Activated T-helper 1 cell treated with anti-CD3 and anti-CD28 coated beads, Interleukin-2, amount 50 U/mL, for 16 hours (primary cell): ENCODE results near the gene KIAA0825.

Experiments
- DNase-seq, 2 donors: peaks; one replicate each; pipeline ENCODE4 v3.0.0-alpha.2; 2020; ENCODE audit warnings: low read depth in 1 of 2, low spot score in 1 of 2

KIAA0825 gene

DNA sequence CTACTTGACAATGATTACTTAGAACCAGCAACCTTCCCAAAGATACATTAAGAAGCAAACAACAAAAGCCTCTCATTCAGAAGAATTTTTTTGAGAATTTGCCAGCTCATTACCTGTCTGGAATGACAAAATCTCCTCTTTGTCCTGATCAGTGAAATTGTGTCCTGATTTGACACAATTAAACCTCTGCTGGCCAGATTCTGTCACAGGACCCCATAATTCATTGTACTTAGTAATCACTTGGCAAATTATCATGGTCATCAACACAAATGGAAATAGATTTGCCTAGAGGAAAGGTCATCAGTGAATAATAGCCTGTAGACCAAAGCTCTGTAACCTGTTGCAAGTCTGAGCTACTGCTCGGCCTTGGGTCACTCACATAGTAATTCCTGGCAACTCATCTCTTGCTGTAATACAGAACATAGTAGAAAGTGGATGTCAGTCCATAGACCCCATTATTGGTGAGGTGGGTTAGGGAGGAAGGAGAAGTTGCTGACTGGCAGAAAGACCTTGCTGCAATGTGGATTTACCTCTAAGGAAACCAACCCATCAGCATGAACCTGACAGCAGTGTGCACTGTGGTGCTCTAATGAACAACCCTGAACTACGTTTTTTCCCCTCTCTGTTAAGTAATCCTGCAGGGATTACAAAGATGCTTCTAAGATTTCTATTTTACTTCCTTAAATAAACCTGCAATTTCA lies 370.1 kb downstream of the KIAA0825 start:
- no peak for DNase-seq

DNA sequence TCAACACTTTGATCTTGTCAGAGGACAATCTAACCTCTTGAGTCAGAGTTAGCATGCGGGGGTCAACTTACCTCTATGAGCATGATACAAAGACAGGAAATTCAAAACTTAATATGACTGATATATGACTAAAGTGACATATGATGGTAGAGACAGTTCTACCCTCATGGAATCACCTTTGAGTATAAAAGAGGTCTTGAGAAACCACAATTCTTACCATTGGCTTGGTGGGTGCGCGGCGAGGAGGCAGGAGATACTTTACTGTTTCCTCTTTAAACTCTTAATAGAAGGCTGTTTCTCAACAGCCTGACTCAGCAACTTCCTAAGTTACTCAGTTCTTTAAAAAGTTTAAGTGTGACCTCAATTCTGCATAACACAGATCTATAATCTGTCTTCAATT lies 372.8 kb downstream of the KIAA0825 start:
- no peak for DNase-seq

DNA sequence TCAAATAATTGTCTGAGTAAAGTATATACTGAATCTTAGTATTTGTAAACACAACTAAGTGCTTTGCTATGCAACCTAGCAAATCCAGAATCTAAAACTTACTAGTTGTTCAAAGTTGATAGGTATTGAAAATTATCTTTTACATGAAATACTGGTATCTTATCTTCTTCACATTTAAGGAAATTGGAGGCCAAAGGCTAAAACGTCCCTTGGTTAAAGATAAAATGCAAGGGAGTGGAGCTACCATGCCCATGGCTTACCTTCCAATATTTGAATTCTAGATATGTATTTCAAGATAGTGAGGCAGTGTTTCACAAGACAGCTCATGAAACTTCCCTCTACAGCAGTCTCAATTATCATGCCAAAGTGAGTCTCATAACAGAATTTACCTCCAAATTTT lies 373.5 kb downstream of the KIAA0825 start:
- no peak for DNase-seq

DNA sequence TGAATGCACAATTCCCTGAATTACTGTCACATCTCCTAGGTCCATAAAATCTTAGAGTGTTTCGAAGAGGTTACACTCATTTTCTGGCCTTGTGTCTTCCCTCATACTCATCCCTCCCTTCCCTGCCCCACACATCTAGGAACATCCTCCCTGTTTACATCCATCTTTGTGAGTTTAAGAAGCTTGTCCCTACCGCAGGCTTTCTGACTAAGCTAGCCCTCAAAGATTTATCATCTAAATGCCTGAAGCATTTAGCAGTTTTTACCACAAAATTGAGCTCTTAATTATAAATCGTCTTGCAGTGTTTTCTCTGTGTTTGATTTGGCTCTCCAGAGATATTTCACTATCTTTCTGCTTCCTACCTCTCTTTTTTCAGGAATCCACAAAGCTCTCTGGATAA lies 374.8 kb downstream of the KIAA0825 start:
- DNase-seq, result no peak

DNA sequence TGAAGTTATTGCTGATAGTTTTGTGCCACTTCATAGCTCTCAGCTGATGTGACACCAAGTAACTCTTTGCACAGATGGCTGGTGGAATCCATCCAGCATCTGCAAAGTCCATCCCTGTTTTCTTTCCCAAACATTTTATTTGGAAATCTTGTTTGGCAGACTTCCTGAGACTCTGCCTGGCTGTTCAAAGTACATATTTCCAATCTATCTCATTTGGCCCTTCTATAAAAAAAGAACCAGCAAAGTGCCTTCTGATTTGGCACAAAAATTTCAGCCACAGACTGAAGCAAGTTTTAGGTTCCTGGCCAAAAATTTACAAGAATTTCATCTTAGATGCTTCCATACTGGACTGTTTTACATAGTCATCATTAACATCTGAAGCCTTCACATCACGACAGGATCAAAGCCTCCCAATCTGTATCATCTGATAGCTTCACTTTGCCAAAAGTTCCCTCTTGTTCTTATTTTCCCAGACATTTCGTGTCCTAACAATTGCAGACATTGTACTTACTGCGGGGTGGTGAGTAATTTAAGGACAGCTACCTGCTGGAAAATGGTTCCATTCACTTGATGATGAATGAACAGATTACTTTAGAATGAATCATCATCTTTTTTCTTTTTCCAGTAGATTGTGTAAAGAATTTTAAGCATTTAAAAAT lies 377.3 kb downstream of the KIAA0825 start:
- DNase-seq, result no peak

DNA sequence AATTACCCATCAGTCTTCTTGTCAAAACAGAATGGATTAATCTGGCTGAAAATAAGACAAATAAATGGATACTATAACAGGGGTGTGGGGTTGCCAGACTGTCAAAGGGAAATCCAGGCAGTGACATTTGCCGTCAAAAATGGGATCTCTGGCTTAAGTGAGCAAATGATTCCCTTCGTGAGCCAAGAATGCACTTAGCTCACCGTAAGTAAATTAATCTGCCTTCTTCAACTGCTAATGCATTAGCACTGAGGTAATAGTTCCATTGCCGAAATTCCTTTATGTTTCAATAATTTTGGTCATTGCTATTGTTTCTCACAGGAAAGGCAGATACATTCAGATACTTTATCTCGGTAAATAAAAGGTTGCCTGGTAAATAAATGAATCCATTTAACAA lies 377.8 kb downstream of the KIAA0825 start:
- no peak for DNase-seq

DNA sequence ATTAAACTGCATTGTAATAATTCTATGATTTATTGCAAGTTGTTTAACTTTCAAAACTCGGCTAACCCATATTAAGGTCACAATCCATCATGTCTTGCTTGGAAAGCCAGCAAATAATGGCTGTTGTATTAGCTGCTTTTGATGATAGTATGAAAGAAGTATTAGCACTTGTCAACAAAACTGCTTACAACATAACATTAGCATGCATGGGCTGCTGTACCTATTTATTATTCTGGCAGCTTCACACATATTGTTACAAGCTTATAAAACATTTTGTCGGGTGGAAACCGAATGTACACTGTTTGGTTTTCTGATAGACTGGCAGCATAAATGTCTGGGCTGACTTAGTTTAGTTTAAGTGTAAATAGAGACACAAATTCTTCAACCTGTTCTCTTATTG lies 378.3 kb downstream of the KIAA0825 start:
- DNase-seq, result no peak

DNA sequence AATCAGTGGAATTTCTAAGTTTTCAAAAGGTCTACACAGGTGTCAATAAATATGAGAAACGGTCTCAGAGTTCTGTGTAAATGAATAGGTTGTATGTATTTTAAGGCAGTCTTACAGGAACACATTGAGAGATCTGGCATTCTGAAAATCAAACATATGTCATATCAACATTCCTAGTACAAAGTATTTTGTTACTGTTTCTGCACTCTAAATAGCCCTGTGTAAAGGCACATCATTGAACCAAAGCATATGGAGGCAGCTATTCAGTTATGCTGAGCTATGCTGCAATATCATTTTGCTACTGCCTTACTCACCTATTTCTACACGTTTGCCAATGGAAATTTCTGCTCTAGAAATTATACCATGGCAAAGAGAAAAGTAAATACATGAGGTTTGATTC lies 379.1 kb downstream of the KIAA0825 start:
- DNase-seq, result no peak

DNA sequence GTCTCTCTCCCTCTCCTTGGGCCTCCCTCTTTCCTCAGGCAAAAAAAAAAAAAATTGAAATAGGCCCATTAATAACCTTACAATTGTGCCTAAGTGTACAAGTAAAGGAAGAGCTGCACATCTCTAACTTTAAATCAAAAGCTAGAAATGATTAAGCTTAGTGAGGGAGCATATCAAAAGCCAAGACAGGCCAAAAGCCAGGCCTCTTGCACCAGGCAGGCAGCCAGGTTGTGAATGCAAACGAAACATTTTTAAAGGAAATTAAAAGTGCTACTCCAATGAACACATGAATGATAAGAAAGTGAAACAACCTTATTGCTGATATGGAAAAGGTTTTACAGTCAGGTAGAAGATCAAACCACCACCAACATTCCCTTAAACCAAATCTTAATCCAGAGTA lies 383.4 kb downstream of the KIAA0825 start:
- DNase-seq, result no peak

DNA sequence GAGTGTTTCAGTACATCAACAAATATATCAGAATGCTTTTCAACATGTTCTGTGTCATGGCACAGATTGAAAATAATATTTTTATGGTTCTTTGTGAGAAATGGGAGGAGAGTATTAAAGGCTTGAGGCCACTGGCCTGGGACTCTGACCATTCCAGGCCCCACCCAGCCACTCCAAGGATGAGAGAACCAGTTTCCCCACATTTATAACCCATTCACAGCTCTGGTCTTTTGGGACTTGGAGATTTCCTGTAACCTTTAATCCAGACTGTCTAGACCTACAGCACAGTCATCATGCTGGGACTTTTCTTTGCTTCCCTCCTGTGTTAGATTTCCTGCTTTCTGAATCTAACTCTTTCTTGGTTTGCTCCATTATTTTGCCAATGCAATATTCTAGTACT lies 389.6 kb downstream of the KIAA0825 start:
- DNase-seq, result no peak

DNA sequence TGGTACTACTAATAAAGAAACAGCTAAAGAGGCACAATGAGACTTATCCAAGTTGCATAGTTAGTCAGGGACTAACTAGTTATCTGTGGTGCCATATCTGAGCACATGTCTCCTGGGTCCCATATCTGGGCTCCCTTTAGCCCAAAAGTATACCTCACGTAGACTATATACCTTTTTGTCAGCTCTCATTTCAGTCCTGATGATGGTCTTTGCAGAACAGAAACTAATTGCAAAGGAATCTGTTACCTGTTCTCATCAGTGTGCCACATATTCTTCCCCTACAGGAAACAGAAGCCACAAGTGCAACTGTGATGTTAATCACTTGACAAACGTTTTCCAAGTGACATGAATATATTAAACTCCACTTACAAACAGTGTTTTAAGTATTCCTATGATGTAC lies 395.2 kb downstream of the KIAA0825 start:
- DNase-seq, result no peak

DNA sequence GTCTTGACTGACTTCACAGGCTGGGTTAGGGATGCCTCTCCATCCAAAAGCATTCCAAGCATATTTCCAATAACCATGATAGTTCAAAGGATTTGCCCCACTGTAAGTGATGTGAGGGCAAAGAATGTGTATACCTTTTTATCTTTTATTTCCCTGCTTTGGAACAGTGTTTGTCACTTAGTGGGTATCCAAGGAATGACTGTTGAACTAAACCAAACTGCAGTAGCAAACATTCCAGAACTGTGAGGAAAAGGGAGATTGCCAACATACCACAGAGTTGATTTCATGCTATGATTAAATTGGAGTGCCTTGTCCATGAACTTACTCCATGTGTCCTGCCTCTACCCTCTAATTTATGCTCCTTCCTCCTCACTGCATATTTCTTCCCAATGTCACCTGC lies 400.0 kb downstream of the KIAA0825 start:
- no peak for DNase-seq

DNA sequence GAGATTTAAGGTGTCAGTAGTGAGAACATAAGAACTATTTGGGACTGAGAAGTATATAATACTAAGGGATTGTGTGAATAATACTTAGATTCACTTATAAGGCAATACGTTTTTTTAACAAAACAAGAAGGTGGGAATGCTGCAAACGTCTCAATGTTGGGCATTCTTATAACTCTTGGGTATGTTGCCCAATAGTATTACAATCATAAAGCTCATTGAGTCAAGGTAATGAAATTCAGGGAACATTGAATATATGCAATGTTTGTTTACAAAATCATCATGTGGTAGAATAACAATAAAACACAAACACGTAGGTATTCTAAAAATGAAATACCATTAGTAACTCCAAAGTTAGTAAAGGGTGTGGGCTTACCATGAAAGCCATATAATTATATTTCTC lies 400.7 kb downstream of the KIAA0825 start:
- no peak for DNase-seq

DNA sequence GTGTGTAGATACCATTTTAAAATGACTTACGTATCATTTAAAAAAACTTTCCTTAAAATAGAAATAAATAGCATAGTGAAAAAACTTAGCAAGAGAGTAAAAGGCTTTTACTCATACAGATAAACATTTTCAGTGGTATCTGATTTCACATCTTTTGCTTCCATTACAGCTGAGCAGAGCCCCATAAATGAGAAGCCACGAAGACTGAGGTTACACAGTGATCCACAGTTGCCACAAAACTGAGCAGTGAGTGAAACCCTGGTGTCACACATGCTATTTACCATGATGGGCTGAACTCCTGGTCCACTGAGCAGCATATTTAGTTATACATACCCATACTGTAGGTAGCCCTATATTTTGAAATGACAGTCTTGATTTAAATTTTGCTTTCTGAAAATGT lies 401.2 kb downstream of the KIAA0825 start:
- DNase-seq, result no peak

DNA sequence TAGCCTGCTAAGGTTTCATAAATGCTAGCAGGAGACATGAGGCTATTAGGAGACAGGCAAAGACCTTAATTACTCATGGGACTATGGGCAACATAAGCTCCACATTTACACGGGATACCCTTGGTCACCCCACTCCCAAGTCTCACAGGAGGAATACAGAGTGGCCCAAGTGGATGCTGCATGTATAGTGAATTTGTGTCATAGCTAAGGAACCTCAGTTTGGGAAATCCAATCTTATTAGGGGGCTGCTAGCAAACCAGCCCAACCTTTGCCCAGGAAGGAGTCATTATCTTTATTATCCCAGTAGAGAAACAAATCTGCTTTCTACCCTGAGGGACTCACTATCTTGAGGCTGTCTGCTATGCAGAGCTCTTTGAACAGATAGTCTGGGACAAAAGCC lies 405.9 kb downstream of the KIAA0825 start:
- no peak for DNase-seq

DNA sequence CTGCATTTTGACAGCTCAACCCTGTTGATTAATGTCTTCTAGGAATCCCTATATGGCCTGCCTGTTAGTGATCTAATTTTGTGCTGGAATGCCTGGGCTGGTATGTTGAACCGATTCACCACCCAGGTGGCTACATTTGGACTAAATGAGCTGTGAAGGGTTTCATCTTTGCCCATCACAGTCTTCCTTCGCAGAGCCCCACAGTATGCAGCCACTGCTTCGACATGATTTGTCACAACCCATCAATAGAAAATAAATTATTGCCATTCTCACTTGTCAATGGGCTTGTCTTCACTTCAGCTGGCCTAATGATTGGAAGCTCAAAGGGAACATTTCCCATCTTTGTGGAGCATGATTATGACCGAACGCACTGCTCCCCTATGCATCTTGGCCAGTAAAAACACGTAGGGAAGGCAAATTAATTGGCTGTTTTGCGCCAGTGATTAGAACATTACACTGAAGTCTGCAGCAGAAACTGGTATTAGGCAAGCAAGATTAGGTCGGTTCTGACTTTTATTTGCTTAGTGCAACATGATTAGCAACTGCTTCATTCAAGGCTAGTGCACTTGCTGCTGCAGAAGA lies 408.5 kb downstream of the KIAA0825 start:
- no peak for DNase-seq

DNA sequence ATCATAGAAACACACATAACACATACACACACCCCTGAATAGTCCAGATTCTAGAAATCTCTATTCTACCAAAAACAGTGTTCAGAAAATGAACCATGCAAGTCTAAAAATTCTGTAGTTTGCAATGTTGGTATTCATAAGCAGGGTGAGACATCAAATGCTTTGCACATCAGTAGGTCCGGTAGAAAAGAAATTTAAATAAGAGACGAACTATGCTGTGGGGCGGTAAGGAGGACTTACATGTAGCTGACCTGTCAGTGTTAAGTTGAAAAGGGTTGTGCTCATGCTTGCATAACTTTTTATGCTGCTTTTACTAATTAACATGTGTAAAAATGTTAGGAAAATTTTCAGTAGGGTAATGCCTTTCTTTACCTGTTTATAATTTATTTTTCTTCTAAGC lies 409.1 kb downstream of the KIAA0825 start:
- DNase-seq, result no peak

DNA sequence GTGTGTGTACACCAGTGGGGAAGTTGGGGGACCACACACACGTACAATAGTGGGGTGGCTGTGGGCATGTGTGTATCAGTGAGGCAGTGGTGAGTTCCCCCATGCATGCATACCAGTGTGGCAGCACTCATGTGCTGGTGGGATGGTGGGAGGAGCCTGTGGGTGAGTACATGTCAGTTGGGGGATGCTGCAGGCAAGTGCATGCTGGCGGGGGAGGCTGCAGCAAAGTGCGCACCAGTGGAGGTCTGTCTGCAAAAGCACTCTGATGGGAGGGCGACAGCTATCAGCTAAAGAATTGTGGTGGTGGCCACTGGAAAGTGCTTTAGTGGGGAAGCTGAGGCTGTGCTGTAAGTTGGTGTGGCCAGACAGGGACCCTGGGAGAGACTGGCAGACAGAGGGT lies 418.8 kb downstream of the KIAA0825 start:
- DNase-seq, result no peak

DNA sequence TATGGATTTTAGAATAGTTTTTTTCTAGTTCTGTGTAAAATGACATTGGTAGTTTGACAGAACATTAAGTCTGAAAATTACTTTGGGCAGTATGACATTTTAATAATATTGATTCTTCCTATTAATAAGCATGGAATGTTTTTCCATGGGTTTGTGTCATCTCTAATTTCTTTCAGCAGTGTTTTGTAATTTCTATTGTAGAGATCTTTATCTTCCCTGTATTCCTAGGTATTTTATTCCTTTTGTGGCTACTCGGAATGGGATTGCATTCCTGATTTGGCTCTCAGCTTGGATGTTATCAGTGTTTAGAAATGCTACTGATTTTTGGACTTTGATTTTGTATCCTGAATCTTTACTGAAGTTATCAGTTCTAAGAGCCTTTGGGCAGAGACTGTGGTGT lies 420.4 kb downstream of the KIAA0825 start:
- DNase-seq, result no peak

DNA sequence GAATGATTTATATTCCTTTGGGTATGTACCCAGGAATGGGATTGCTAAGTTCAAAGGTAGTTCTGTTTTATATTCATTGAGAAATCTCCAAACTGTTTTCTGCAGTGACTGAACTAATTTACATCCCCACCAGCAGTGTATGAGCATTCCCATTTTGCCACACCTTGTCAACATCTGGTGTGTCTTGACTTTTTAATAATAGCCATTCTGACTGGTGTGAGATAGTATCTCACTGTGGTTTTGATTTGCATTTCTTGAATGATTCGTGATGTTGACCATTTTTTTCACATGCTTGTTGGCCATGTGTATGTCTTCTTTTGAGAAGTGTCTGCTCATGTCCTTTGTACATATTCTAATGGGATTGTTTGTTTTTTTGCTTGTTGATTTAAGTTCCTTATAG lies 421.5 kb downstream of the KIAA0825 start:
- DNase-seq, result no peak

DNA sequence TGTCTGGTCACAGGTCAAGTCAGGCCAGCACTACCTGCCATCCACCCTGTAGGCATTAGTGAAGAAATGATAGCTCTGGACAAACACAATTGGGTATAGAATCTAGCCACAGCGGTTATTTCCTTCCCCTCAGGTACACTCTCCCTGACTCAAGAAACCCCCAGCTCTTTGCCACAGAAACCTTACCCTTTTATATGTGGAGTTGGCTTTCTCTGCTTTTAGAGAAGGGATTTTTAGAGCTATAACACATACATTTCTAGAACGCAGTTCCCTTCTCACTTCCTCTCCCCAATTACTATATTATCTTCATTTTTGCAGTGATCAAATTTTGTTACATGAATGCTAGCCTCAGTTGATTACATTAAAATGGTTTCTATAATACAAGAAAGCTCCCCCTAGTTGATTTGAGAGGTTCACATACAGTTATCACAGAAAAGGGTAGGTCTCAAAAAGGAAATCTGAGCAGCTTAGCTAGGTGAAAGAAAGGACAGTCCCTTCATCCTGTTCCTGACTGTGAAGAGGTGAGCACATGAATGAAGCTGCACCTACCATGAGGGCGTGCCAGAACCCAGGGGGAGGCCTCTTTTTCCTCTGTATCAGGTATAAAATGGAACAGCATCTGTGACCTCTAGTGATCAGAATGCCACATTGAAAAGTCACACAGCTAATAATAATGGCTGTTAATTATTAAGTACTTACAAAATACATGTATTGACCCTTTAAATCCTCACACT lies 425.6 kb downstream of the KIAA0825 start:
- DNase-seq, result no peak

DNA sequence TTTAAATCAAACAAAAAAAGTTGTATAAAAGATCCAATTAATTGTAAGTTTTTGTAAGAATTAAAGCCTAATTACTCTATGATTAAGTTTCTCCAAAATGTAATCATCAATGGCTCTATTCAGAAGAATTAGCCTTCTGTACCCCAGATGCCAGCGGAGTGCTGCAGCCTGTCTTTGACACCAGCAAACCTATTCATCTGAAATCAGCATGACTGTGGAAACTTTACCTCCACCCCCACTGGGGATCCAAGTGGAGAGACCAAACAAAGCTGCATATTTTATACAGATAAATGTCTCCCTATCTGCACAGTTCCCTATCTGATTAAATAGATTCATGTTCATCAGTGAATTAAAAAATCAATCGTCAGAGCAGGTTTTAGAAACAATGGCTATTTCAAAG lies 426.8 kb downstream of the KIAA0825 start:
- DNase-seq, result no peak
